ENCODE measurements around the gene MC1R. TPM values are rescaled to one million over a fixed set of nuclear protein-coding genes. Genes with fewer than 3 reads are reported as not detected.

Gene MC1R
- total RNA-seq, 5 donors from 2014 or later (not counting 1 experiment from before 2014, with no cell fraction given): 11.7 to 13.7 (median 12.9) TPM

DNA sequence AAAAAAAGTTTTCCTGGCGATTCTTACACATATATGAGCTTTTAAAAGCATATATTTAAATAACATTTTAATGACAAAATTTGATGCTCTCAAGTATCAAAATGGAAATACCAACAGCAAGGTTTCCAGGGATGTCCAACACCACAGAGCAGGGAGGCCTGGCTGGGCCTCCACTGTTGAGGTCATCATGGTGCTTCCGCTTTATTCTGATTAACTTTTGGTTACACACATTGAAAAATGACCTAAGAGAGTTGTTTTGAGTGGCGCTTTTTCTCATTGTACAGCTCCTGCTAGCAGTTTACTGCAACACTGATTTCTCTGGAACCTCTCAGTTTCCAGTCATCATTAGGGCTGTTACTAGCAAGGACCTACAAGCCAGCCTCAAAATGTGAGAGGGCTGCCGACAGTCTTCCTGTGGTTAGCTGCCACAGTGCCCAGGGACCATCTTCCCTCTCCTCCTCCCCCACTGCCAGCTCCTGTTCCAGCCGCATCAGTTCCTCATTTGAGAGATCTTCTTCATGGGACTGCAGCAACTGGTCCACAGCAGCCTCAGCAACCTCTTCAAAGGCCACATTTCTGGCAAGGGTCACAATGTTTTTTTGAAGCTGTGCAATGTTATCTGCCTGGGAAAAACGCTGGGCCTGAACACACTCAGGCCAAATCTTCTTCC, 51.2 kb downstream of the MC1R start:
- H3K36me3 ChIP-seq (ENCODE audit: control insufficient read depth in 2 of 2, extremely low read depth in 1 of 2, insufficient read depth in 1 of 2, low read length in 1 of 2): peaks cover 4 to 6% of the 10 kb centered on the region in 2 donors
- no peaks in the 10 kb centered on the region for H3K27me3 ChIP-seq (replicated peaks in 1 of 2; ENCODE audit: control insufficient read depth in 2 of 2, extremely low read depth in 1 of 2, insufficient read depth in 2 of 2, low read length in 1 of 2)
- ChIA-PET POLR2A (no interaction called here), CTCF (no interaction called here)
- H3K4me3 ChIP-seq (ENCODE audit: control insufficient read depth in 1 of 2, extremely low read depth in 1 of 2, low read length in 1 of 2): no peak overlapping the region
- Mint-ChIP-seq H3K9me3 (no peaks in the 10 kb centered on the region), H3K4me1 (peaks cover 23 to 29% (median 25%) of the 10 kb centered on the region in 3 donors), H3K36me3 (peaks cover 2% of the 10 kb centered on the region), H3K27ac (no peak overlapping the region), H3K4me3 (no peak overlapping the region), H3K27me3 (peaks cover 0 to 2% of the 10 kb centered on the region in 2 donors)
- no peaks in the 10 kb centered on the region for H3K9me3 ChIP-seq
- no peak overlapping the region for H3K27ac ChIP-seq (ENCODE audit: low read length)
- H3K4me1 ChIP-seq (ENCODE audit: control insufficient read depth in 1 of 2, extremely low read depth in 1 of 2, insufficient read depth in 2 of 2, low read length in 2 of 2): peaks cover 7 to 33% of the 10 kb centered on the region in 2 experiments
- DNase-seq: peak in 1 of 35 experiments; percentile 13
- ATAC-seq (replicated peaks in 1 of 4): no peak
- WGBS (ENCODE audit: insufficient coverage): 38% methylated on average over 2 of the region's 6 CpGs

Other genes with a start within 250 kb of the MC1R start
- 100 to 1,000 TPM; 108 to 163 (median 138) TPM for gene CDK10, start 232.2 kb upstream of the MC1R start, total RNA-seq
- 10 to 100 TPM; 14.4 to 24.9 (median 15.9) TPM for gene SPATA2L, start 217.2 kb upstream of the MC1R start, total RNA-seq
- gene VPS9D1, start 198.0 kb upstream of the MC1R start, total RNA-seq: 10 to 100 TPM; 15.5 to 28.8 (median 24.5) TPM
- gene ZNF276, start 197.3 kb upstream of the MC1R start, total RNA-seq: 100 to 1,000 TPM; 131 to 203 (median 195) TPM
- gene FANCA, start 102.2 kb upstream of the MC1R start, total RNA-seq: 1 to 10 TPM; 7.1 to 8.3 (median 7.8) TPM
- 1 to 10 TPM in 1 of 5 donors, under 1 TPM in 3, not detected in 1; 0.23 to 1.1 (median 0.56) TPM for gene SPIRE2, start 90.4 kb upstream of the MC1R start, total RNA-seq
- gene TCF25, start 45.3 kb upstream of the MC1R start, total RNA-seq: 100 to 1,000 TPM; 289 to 400 (median 322) TPM
- gene TUBB3, start 4.5 kb downstream of the MC1R start, total RNA-seq: 1 to 10 TPM in 1 of 5 donors, under 1 TPM in 4; 0.58 to 1.8 (median 0.93) TPM
- 10 to 100 TPM; 26.4 to 54.1 (median 49.2) TPM for gene DEF8, start 29.9 kb downstream of the MC1R start, total RNA-seq
- gene DBNDD1, start 100.6 kb downstream of the MC1R start, total RNA-seq: 1 to 10 TPM in 2 of 5 donors, under 1 TPM in 3; 0.70 to 3.6 (median 0.88) TPM
- not detected for gene PRDM7, start 158.5 kb downstream of the MC1R start, total RNA-seq